Endothelial cell of umbilical vein (primary cell): ENCODE measurements around the gene MIER1. TPM values are rescaled to one million over a fixed set of nuclear protein-coding genes. Genes with fewer than 3 reads are reported as not detected.
A peak's percentile ranks its signal among the peaks of the same experiment; 100 is the strongest.

Source experiments
- BruUV-seq: library from RNA; stranded (reverse); fragments of 400-500 nt; replicated peaks from 2 replicates; lab custom pipeline; 2021; lab: Mats Ljungman, UMichigan
- CTCF ChIA-PET: fragments of 300-600, 350-600 bp; sonication (Branson Sonifier 250); formaldehyde crosslinking; loops from one replicate; lab custom pipeline; 2021; ENCODE audit warnings: antibody characterized with exemption, inconsistent platforms; lab: Charles Lee
- POLR2A ChIA-PET: fragments of 300-600, 350-600 bp; sonication (Branson Sonifier 250); formaldehyde crosslinking; loops from one replicate; lab custom pipeline; 2021; ENCODE audit warnings: antibody characterized with exemption, inconsistent platforms; lab: Charles Lee
- DNase-seq: peaks from one replicate; pipeline ENCODE4 v3.0.0-alpha.2; 2011; ENCODE audit warnings: low read depth, low spot score
- FAIRE-seq: peaks from 2 replicates; lab custom pipeline; 2011; peaks lifted over from hg19 to GRCh38; lab: Jason Lieb, UNC
- H2AFZ ChIP-seq: 2 replicates; pipeline ENCODE4 v1.6.0; 2012; ENCODE audit warnings: low read depth, low read length, control low read depth, inconsistent platforms
- H3K27ac ChIP-seq: 2 replicates; pipeline ENCODE4 v1.5.1; 2011; ENCODE audit warnings: low read depth, mild to moderate bottlenecking, control low read depth, low read length, moderate library complexity; ENCODE audit not compliant: insufficient read depth
- H3K27me3 ChIP-seq, 2 experiments: 2 replicates each; pipeline versions ENCODE4 v1.6.0 to v1.6.1; 2011; ENCODE audit warnings: low read length in 2 of 2, mixed read lengths in 1 of 2; ENCODE audit not compliant: control insufficient read depth in 2 of 2, insufficient read depth in 2 of 2
- H3K36me3 ChIP-seq, 2 experiments: 2 replicates in 1 of 2; 3 replicates in 1 of 2; pipeline ENCODE4 v1.5.1; 2011; ENCODE audit warnings: low read length in 2 of 2, mild to moderate bottlenecking in 1 of 2, moderate library complexity in 1 of 2; ENCODE audit not compliant: control insufficient read depth in 2 of 2, insufficient read depth in 2 of 2; ENCODE audit errors: extremely low read depth in 1 of 2
- H3K4me1 ChIP-seq: 3 replicates; pipeline ENCODE4 v1.5.1; 2011; ENCODE audit warnings: mild to moderate bottlenecking, low read length; ENCODE audit not compliant: control insufficient read depth, insufficient read depth; ENCODE audit errors: extremely low read depth
- H3K4me2 ChIP-seq: 2 replicates; pipeline ENCODE4 v1.6.1; 2011; ENCODE audit warnings: low read length, control low read depth, mixed read lengths; ENCODE audit not compliant: insufficient read depth
- H3K4me3 ChIP-seq, 3 experiments: fragments of 200-600 bp in 1 of 3; sonication (generic), shearing (Covaris generic) in 1 of 3; replicated peaks in 1 of 3; 2 replicates each; pipeline ENCODE4 v1.5.1; 2011 to 2016; ENCODE audit warnings: control low read depth in 3 of 3, low read length in 3 of 3, mild to moderate bottlenecking in 2 of 3, inconsistent platforms in 1 of 3, low read depth in 1 of 3, moderate library complexity in 1 of 3; ENCODE audit not compliant: insufficient read depth in 1 of 3
- H3K79me2 ChIP-seq: 2 replicates; pipeline ENCODE4 v1.6.0; 2012; ENCODE audit warnings: low read length, inconsistent platforms; ENCODE audit not compliant: control insufficient read depth, insufficient read depth
- H3K9ac ChIP-seq: replicated peaks from 2 replicates; pipeline ENCODE3; 2011; ENCODE audit warnings: low read length, control low read depth; ENCODE audit not compliant: insufficient read depth; ENCODE audit errors: extremely low read depth
- H3K9me1 ChIP-seq: replicated peaks from 3 replicates; pipeline ENCODE4 v1.6.0; 2011; ENCODE audit warnings: mild to moderate bottlenecking, low read length; ENCODE audit not compliant: control insufficient read depth, insufficient read depth; ENCODE audit errors: extremely low read depth
- H3K9me3 ChIP-seq: replicated peaks from 2 replicates; pipeline ENCODE4 v1.5.1; 2012; ENCODE audit warnings: low read length, inconsistent platforms; ENCODE audit not compliant: control insufficient read depth, insufficient read depth
- H4K20me1 ChIP-seq: replicated peaks from 2 replicates; pipeline ENCODE3; 2011; ENCODE audit warnings: mild to moderate bottlenecking, low read length; ENCODE audit not compliant: control insufficient read depth, insufficient read depth; ENCODE audit errors: extremely low read depth
- CTCF ChIP-seq, 2 donors: IDR thresholded peaks; 1 replicate in 1 of 2; 2 replicates in 1 of 2; pipeline ENCODE4 v1.5.1; 2011; ENCODE audit warnings: low read length in 2 of 2, mild to moderate bottlenecking in 2 of 2, moderate library complexity in 2 of 2, control low read depth in 1 of 2, inconsistent platforms in 1 of 2, low read depth in 1 of 2; ENCODE audit not compliant: insufficient read depth in 1 of 2; ENCODE audit errors: extremely low read depth in 1 of 2
- EZH2 ChIP-seq: IDR thresholded peaks from 2 replicates; pipeline ENCODE4 v1.6.1; 2012; ENCODE audit warnings: borderline replicate concordance, low read depth, mild to moderate bottlenecking, moderate library complexity, low read length, inconsistent platforms; ENCODE audit not compliant: severe bottlenecking
- FOS ChIP-seq: IDR thresholded peaks from 2 replicates; pipeline ENCODE4 v1.6.1; 2011; ENCODE audit warnings: mild to moderate bottlenecking, low read length, moderate library complexity, borderline replicate concordance; ENCODE audit not compliant: insufficient read depth
- GATA2 ChIP-seq: IDR thresholded peaks from 2 replicates; pipeline ENCODE4 v1.7.0; 2011; ENCODE audit warnings: low read depth, mild to moderate bottlenecking, moderate library complexity, mixed read lengths, low read length; ENCODE audit not compliant: insufficient read length, insufficient read depth
- JUN ChIP-seq: IDR thresholded peaks from 2 replicates; pipeline ENCODE4 v1.6.1; 2011; ENCODE audit warnings: borderline replicate concordance, low read depth; ENCODE audit not compliant: insufficient read length, insufficient read depth
- MAX ChIP-seq: IDR thresholded peaks from 2 replicates; pipeline ENCODE4 v1.6.1; 2011; ENCODE audit not compliant: insufficient read depth, insufficient read length
- MYC ChIP-seq: IDR thresholded peaks from one replicate; pipeline ENCODE4 v1.6.1; 2011; ENCODE audit warnings: mild to moderate bottlenecking, low read depth, low read length
- POLR2AphosphoS5 ChIP-seq: IDR thresholded peaks from 2 replicates; pipeline ENCODE4 v1.6.1; 2012; ENCODE audit warnings: low read depth, mild to moderate bottlenecking, control low read depth, low read length, moderate library complexity; ENCODE audit not compliant: insufficient read depth
- dilution Hi-C: fragments of 300-500 bp; cut with MboI; formaldehyde crosslinking; loops from one replicate; pipeline ENCODE4 v1.15.0; 2019; ENCODE audit warnings: low sequenced_read_pairs; ENCODE audit not compliant: extremely low pct_ligation_motif_present
- intact Hi-C: fragments of 100-400 bp; cut with micrococcal nuclease; formaldehyde crosslinking; loops from one replicate; pipeline ENCODE4 v1.10.0; 2022
- polyA plus RNA-seq, 4 experiments: library from polyadenylated mRNA; depleted of rRNA in 3 of 4; stranded (reverse) in 3 of 4; unstranded in 1 of 4; fragments of >200 nt; gene quantifications; 2 replicates each; pipeline versions ENCODE4 v1.2.1 to v1.2.3, GENCODE V29; 2011 to 2012; ENCODE audit warnings: missing spikeins in 1 of 4
- total RNA-seq: library from RNA; stranded (reverse); gene quantifications from 2 replicates; pipeline ENCODE4 v1.2.3, GENCODE V29; 2021

The MIER1 gene
- total and polyA plus RNA-seq, 2 donors (not counting 3 experiments of a cell fraction or from before 2014, with no cell fraction given): 7.3 to 36.8 TPM

GRCh38 chr1:66929146-66929688 lies 4.4 kb downstream of the MIER1 start:
- intact Hi-C loops: no loop called here
- Histone ChIP-seq H3K9me3 (no peaks in the 10 kb centered on the region), H3K4me3 (peak overlapping the region in 2 of 3 experiments; percentile 60 to 88), H4K20me1 (no peaks in the 10 kb centered on the region), H3K9me1 (no peaks in the 10 kb centered on the region), H3K36me3 (no peaks in the 10 kb centered on the region), H3K79me2 (peaks cover 70% of the 10 kb centered on the region), H3K9ac (peak overlapping the region; percentile 70), H3K4me2 (peak overlapping the region; percentile 93), H3K4me1 (peaks cover 47% of the 10 kb centered on the region), H2AFZ (peak overlapping the region; percentile 80), H3K27me3 (no peaks in the 10 kb centered on the region), H3K27ac (peak overlapping the region; percentile 84)
- dilution Hi-C loops: no loop called here
- TSS peak; percentile 2 for BruUV-seq
- CTCF ChIA-PET: interaction anchor here (1.6 to 3.1 kb wide), 2 partner anchors 67 to 164 kb away, joined by 4 to 8 read pairs; no protein-coding TSS in a partner anchor
- no peak for DNase-seq
- no peak for FAIRE-seq
- POLR2A ChIA-PET: no interaction called here
- TF ChIP-seq CTCF (IDR thresholded peaks at IDR 0.05; ENCODE audit: extremely low read depth in 1 of 2, insufficient read depth in 1 of 2, low read depth in 1 of 2, low read length in 2 of 2) (no peak), JUN (no peak), GATA2 (no peak), EZH2 (no peak), MAX (no peak), POLR2AphosphoS5 (no peak), FOS (no peak), MYC (no peak)
